ENCODE results near the gene CNNM3. TPM values are rescaled to one million over a fixed set of nuclear protein-coding genes. Genes with fewer than 3 reads are reported as not detected.
"Not testable (repeated sequence)": the region's sequence is repeated elsewhere in the genome, so short reads cannot be mapped to it uniquely, and the experiment has no call there.

The CNNM3 gene
- total RNA-seq, 1 donor from 2014 or later: 32.6 TPM

DNA sequence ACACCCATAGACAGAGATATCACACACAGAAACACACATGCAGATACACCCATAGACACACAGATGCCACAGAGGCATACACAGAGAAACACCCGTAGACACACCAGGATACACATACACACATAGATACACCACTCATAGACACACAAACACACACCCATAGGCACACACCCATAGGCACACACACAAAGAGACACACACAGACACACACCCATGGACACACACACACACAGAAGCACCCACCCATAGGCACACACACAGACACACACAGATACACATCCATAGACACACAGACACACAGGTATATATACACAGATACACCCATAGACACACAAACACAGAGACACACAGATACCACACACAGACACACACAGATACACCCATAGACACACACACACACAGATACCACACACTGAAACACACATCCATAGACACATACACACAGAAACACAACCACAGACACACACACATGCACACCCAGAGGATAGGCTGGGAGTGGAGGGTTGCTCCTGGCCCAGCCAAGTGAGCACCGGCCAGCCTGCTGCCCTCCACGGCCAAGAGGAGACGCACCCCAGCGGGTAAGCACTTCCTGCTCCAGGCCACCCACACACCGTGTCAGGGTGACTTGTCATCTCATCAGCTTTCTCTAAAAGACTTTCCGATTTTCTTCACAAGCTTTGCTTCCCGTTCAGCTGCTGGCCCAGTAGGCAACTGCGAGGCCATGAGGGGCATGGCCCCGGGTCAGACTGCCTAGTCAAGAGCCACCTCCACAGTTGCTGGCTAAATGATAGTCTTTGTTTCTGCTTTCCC lies 14.1 kb upstream of the CNNM3 start:
- no peak overlapping the region for H3K27ac Mint-ChIP-seq (ENCODE audit: unreplicated experiment)

GRCh38 chr2:96802721-96803120 lies 13.3 kb upstream of the CNNM3 start:
- Mint-ChIP-seq H3K4me3 (no peak overlapping the region), H3K36me3 (ENCODE audit: low read depth) (peaks cover 6% of the 10 kb centered on the region), H3K27ac (ENCODE audit: unreplicated experiment) (no peak overlapping the region), H3K9me3 (no peaks in the 10 kb centered on the region), H3K4me1 (peaks cover 10% of the 10 kb centered on the region), H3K27me3 (ENCODE audit: low read depth) (no peaks in the 10 kb centered on the region)
- no peak for DNase-seq (ENCODE audit: low read depth, low spot score)
- TF ChIP-seq, protein P1, sequence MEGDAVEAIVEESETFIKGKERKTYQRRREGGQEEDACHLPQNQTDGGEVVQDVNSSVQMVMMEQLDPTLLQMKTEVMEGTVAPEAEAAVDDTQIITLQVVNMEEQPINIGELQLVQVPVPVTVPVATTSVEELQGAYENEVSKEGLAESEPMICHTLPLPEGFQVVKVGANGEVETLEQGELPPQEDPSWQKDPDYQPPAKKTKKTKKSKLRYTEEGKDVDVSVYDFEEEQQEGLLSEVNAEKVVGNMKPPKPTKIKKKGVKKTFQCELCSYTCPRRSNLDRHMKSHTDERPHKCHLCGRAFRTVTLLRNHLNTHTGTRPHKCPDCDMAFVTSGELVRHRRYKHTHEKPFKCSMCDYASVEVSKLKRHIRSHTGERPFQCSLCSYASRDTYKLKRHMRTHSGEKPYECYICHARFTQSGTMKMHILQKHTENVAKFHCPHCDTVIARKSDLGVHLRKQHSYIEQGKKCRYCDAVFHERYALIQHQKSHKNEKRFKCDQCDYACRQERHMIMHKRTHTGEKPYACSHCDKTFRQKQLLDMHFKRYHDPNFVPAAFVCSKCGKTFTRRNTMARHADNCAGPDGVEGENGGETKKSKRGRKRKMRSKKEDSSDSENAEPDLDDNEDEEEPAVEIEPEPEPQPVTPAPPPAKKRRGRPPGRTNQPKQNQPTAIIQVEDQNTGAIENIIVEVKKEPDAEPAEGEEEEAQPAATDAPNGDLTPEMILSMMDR (conservative IDR thresholded peaks at IDR 0.05): no peak

More for the DNA sequence above, 14.1 kb upstream of the CNNM3 start:
- Mint-ChIP-seq H3K9me3 (no peaks in the 10 kb centered on the region), H3K27me3 (ENCODE audit: low read depth) (no peaks in the 10 kb centered on the region), H3K4me1 (peaks cover 10% of the 10 kb centered on the region), H3K36me3 (ENCODE audit: low read depth) (peaks cover 6% of the 10 kb centered on the region), H3K4me3 (no peak overlapping the region)
- DNase-seq (ENCODE audit: low read depth, low spot score): no peak
- TF ChIP-seq, protein P1 (conservative IDR thresholded peaks at IDR 0.05): no peak

DNA sequence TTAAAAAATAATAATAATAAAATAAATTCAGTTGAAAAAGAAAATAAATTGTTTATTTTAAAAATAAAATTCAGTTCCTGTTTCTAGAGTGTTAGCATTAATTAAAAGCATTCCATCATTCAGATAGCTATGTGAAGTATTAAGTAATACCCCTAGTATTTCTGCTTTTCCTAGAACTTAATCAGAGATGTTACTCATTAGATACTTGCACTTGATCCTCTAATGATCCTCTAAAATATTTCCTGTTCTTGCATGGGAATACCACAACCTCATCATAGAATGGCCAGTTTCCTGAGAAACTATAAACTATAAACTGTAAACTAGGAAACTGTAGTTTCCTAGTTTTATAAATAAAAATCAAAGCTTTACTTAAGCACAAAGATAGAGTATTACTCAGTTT lies 11.1 kb upstream of the CNNM3 start:
- Mint-ChIP-seq H3K4me3 (no peak overlapping the region), H3K27me3 (ENCODE audit: low read depth) (no peaks in the 10 kb centered on the region), H3K36me3 (ENCODE audit: low read depth) (peaks cover 10% of the 10 kb centered on the region), H3K4me1 (peaks cover 9% of the 10 kb centered on the region), H3K9me3 (no peaks in the 10 kb centered on the region), H3K27ac (ENCODE audit: unreplicated experiment) (no peak overlapping the region)
- DNase-seq (ENCODE audit: low read depth, low spot score): no peak
- TF ChIP-seq, protein P1 (conservative IDR thresholded peaks at IDR 0.05): no peak

- not testable (repeated sequence) for DNase-seq (ENCODE audit: low read depth, low spot score); H3K4me3 Mint-ChIP-seq; H3K27ac Mint-ChIP-seq (ENCODE audit: unreplicated experiment); H3K27me3 Mint-ChIP-seq (ENCODE audit: low read depth); H3K36me3 Mint-ChIP-seq (ENCODE audit: low read depth); H3K9me3 Mint-ChIP-seq
- H3K4me1 Mint-ChIP-seq: peaks cover 13% of the 10 kb centered on the region
Observed at GRCh38 chr2:96805946-96806345, 10.1 kb upstream of the CNNM3 start.

DNA sequence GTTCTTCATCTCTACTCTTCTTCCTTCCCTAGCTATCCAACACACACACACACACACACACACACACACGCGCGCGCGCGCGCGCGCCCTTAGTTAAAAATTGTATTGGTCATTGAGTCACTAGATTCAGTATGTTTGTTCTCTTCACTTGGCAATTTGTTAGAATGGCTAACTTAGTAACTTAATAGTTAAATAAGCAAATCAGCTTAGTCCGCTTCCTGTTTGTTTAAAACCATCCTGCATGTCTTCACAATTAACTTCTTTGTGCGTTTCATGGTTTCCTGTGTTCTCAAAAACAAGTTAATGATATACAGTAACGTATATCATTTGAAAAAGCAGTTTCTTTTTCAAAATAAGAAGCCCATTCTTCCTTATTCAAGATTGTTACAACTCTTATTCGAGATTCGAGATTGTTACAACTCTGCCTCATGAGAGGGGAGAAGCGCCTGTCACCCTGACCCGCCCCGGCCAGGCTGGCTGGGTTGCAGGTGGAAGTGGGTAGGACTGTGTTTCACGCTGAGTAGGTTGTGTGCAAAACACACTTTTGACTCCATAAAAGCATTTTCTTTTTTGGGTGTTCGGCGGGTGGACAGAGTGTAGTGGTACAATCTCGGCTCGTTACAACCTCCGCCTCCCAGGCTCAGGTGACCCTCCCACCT lies 9.5 kb upstream of the CNNM3 start:
- Mint-ChIP-seq H3K27me3 (ENCODE audit: low read depth) (no peaks in the 10 kb centered on the region), H3K27ac (ENCODE audit: unreplicated experiment) (peak overlapping the region; percentile 78), H3K4me3 (no peak overlapping the region), H3K36me3 (ENCODE audit: low read depth) (peaks cover 10% of the 10 kb centered on the region), H3K9me3 (no peaks in the 10 kb centered on the region), H3K4me1 (peaks cover 13% of the 10 kb centered on the region)
- no peak for DNase-seq (ENCODE audit: low read depth, low spot score)
- TF ChIP-seq, protein P1 (conservative IDR thresholded peaks at IDR 0.05): no peak

GRCh38 chr2:96807127-96807471 lies 9.0 kb upstream of the CNNM3 start:
- peaks cover 13% of the 10 kb centered on the region for H3K4me1 Mint-ChIP-seq
- H3K9me3 Mint-ChIP-seq: no peaks in the 10 kb centered on the region
- TF ChIP-seq, protein P1 (conservative IDR thresholded peaks at IDR 0.05): no peak
- H3K27me3 Mint-ChIP-seq (ENCODE audit: low read depth): no peaks in the 10 kb centered on the region
- no peak overlapping the region for H3K4me3 Mint-ChIP-seq
- H3K36me3 Mint-ChIP-seq (ENCODE audit: low read depth): peaks cover 10% of the 10 kb centered on the region
- DNase-seq (ENCODE audit: low read depth, low spot score): no peak
- H3K27ac Mint-ChIP-seq (ENCODE audit: unreplicated experiment): no peak overlapping the region

Measured in neural crest cell (in vitro differentiated cells).